OCI-LY1 (cell line): ENCODE measurements around the gene ZNF584.
A peak's percentile ranks its signal among the peaks of the same experiment; 100 is the strongest.

Source experiments
- H2AFZ ChIP-seq: fragments of 200-600 bp; sonication (generic), shearing (Covaris generic); 2 replicates; pipeline ENCODE4 v1.6.0; 2014; ENCODE audit warnings: antibody characterized with exemption, mild to moderate bottlenecking, low read length
- H3F3A ChIP-seq: fragments of 200-600 bp; sonication (generic), shearing (Covaris generic); 2 replicates; pipeline ENCODE4 v1.6.0; 2014; ENCODE audit warnings: mild to moderate bottlenecking, antibody characterized with exemption, low read length, moderate library complexity; ENCODE audit not compliant: insufficient read depth
- H3K27ac ChIP-seq: fragments of 200-600 bp; sonication (generic); 2 replicates; pipeline ENCODE4 v1.5.1; 2014; ENCODE audit warnings: low read length, mixed run types, mild to moderate bottlenecking, low read depth; ENCODE audit not compliant: poor library complexity, severe bottlenecking
- H3K27me3 ChIP-seq: fragments of 200-600 bp; sonication (generic); 2 replicates; pipeline ENCODE4 v1.6.0; 2014; ENCODE audit warnings: antibody characterized with exemption, mild to moderate bottlenecking, low read length, moderate library complexity; ENCODE audit not compliant: insufficient read depth
- H3K36me3 ChIP-seq: fragments of 200-600 bp; sonication (generic); 2 replicates; pipeline ENCODE4 v1.6.1; 2014; ENCODE audit warnings: mild to moderate bottlenecking, antibody characterized with exemption, low read length, moderate library complexity, mixed read lengths; ENCODE audit not compliant: insufficient read depth
- H3K4me1 ChIP-seq: fragments of 200-600 bp; sonication (generic); 2 replicates; pipeline ENCODE4 v1.5.1; 2014; ENCODE audit warnings: mild to moderate bottlenecking, low read length, moderate library complexity; ENCODE audit not compliant: insufficient read depth, severe bottlenecking
- H3K4me2 ChIP-seq: fragments of 200-600 bp; sonication (generic), shearing (Covaris generic); 2 replicates; pipeline ENCODE4 v1.6.1; 2014; ENCODE audit warnings: low read length
- H3K4me3 ChIP-seq: fragments of 200-600 bp; sonication (generic); 2 replicates; pipeline ENCODE4 v1.5.1; 2014; ENCODE audit warnings: low read length, low read depth, mild to moderate bottlenecking, mixed read lengths; ENCODE audit not compliant: poor library complexity, severe bottlenecking
- H3K79me2 ChIP-seq: fragments of 200-600 bp; shearing (Covaris generic); 2 replicates; pipeline ENCODE4 v1.6.1; 2016; ENCODE audit warnings: mixed run types, low read length, mixed read lengths; ENCODE audit not compliant: insufficient read depth
- H3K9ac ChIP-seq: fragments of 200-600 bp; sonication (generic), shearing (Covaris generic); 2 replicates; pipeline ENCODE4 v1.6.1; 2014; ENCODE audit warnings: mild to moderate bottlenecking, low read length, mixed read lengths
- H3K9me2 ChIP-seq: fragments of 200-600 bp; sonication (generic), shearing (Covaris generic); 2 replicates; pipeline ENCODE4 v1.6.1; 2014; ENCODE audit warnings: low read depth, mild to moderate bottlenecking, low read length, mixed read lengths
- H3K9me3 ChIP-seq: fragments of 200-600 bp; shearing (Covaris generic); 2 replicates; pipeline ENCODE4 v1.6.1; 2014; ENCODE audit warnings: low read length, mixed read lengths
- H4K20me1 ChIP-seq: fragments of 200-600 bp; sonication (generic), shearing (Covaris generic); 2 replicates; pipeline ENCODE4 v1.6.0; 2016; ENCODE audit warnings: mild to moderate bottlenecking, low read length; ENCODE audit not compliant: insufficient read depth
- CTCF ChIP-seq: fragments of 200-600 bp; sonication (generic), shearing (Covaris generic); IDR thresholded peaks from 2 replicates; pipeline ENCODE4 v1.5.1; 2017; ENCODE audit warnings: mild to moderate bottlenecking, antibody characterized with exemption, low read length, moderate library complexity, mixed read lengths
- EZH2 ChIP-seq: fragments of 200-600 bp; sonication (generic), shearing (Covaris generic); IDR thresholded peaks from 2 replicates; pipeline ENCODE4 v1.8.0; 2017; ENCODE audit warnings: borderline replicate concordance, mixed run types, mild to moderate bottlenecking, antibody characterized with exemption, low read length, moderate library complexity, mixed read lengths

The ZNF584 gene

DNA sequence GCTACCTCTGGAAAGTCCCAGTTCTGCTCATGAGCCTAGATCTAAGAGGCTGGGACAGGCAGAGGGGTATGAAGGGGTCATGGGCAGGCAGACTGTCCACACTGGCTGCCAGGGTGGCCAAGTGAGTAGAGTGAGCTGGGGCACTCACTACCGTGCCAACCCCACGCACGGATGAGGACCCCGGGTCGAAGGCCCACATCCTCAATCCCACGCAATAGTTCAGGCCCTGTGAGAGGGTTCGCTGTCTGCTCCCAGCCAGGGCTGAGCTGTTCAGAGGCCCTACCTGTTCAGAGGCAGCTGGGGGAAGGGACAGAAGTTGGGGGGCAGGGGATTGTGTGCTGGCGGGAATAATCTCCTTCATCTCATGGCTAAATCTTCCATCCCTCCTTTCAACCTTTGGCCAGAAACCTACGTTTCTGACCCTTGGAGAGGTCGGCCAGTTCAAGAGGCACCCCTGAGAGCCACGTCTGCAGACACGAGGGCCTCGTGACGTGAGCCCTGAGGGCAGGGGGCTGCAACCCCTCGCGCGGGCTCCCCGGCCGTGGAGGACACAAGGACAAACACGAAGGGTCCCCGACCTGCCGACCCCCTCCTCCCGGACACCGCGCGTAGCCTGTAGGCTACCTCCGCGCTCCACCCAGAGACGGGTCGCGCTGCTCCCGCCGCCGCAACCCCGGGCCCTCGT, 22.4 kb upstream of the ZNF584 start:
- Histone ChIP-seq H3K9me2 (no peaks in the 10 kb centered on the region), H3K9me3 (no peaks in the 10 kb centered on the region), H3K79me2 (peaks cover 21% of the 10 kb centered on the region), H2AFZ (no peak overlapping the region), H3K36me3 (peaks cover 35% of the 10 kb centered on the region), H3K4me3 (peak overlapping the region; percentile 98), H3K9ac (peak overlapping the region; percentile 89), H3K27me3 (no peaks in the 10 kb centered on the region), H3K27ac (peak overlapping the region; percentile 88), H4K20me1 (no peaks in the 10 kb centered on the region), H3F3A (0 out of 2 replicates have a peak, but pooled peaks cover 4% of the 10 kb centered on the region), H3K4me2 (peak overlapping the region; percentile 68), H3K4me1 (peaks cover 53% of the 10 kb centered on the region)
- no peak for TF ChIP-seq EZH2

DNA sequence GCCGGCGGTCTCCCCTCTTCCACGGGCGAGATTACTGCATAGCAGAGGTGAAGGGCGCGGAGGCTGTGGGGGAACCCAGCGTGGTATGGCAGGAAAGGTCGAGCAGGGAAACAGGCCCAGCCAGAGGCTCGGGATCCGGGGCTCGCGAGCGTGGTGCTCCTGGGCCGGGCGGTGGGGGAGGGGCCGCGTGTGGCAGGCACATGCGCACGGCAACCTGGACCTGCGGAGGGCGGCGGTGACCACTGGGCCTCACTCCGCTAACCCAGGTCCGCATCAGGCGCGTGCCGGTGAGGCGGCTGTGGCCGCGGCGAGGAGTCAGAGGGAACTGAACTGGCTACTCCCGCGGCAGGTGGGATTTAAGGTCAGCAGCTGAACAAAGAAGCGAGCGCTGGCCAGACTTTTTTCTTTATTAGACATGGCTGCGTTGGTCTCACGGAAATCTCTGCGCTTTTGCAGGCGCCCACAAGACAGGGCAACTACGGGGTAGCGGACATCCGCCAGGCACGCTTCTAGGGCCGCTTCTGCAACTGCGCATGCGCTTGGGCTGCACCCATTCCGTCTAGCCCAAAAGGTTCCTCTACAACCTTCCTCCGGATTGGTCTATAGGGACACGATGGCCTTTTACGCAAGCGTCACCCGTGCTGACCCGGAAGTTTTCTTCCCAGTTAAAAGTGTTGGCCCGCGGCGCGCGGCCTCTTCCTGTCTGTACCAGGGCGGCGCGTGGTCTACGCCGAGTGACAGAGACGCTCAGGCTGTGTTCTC, 21.7 kb upstream of the ZNF584 start, which contains the start of gene RPS5:
TSS of gene RPS5 (plus strand) at position 694 of the 762 bp plus-strand sequence. CDS start 869 bp downstream, outside the sequence.
- H3K36me3 ChIP-seq: peaks cover 42% of the 10 kb centered on the region
- H3K4me2 ChIP-seq: peak within 1 kb of the TSS; percentile 96
- H3K27me3 ChIP-seq: no peaks in the 10 kb centered on the region
- no peaks in the 10 kb centered on the region for H4K20me1 ChIP-seq
- peak within 1 kb of the TSS; percentile 88 for H3K27ac ChIP-seq
- no peaks in the 10 kb centered on the region for H3K9me3 ChIP-seq
- TF ChIP-seq CTCF (no peak), EZH2 (no peak)
- peaks cover 21% of the 10 kb centered on the region for H3K79me2 ChIP-seq
- H3K4me3 ChIP-seq: peak within 1 kb of the TSS; percentile 98
- no peak within 1 kb of the TSS for H2AFZ ChIP-seq
- H3F3A ChIP-seq: 0 out of 2 replicates have a peak, but pooled peaks cover 4% of the 10 kb centered on the region
- no peaks in the 10 kb centered on the region for H3K9me2 ChIP-seq
- H3K4me1 ChIP-seq: peaks cover 49% of the 10 kb centered on the region
- peak within 1 kb of the TSS; percentile 97 for H3K9ac ChIP-seq

- peaks cover 21% of the 10 kb centered on the region for H3K79me2 ChIP-seq
- peak overlapping the region; percentile 96 for H3K4me2 ChIP-seq
- H3K9ac ChIP-seq: peak overlapping the region; percentile 97
- H3K27ac ChIP-seq: peak overlapping the region; percentile 44
- no peaks in the 10 kb centered on the region for H3K9me3 ChIP-seq
- H2AFZ ChIP-seq: no peak overlapping the region
- peaks cover 50% of the 10 kb centered on the region for H3K36me3 ChIP-seq
- H3K4me3 ChIP-seq: peak overlapping the region; percentile 98
- no peaks in the 10 kb centered on the region for H3K27me3 ChIP-seq
- H3K9me2 ChIP-seq: no peaks in the 10 kb centered on the region
- peak; percentile 37; the same call in 1 of the 2 replicates for TF ChIP-seq CTCF
- no peak for TF ChIP-seq EZH2
- 0 out of 2 replicates have a peak, but pooled peaks cover 4% of the 10 kb centered on the region for H3F3A ChIP-seq
- H3K4me1 ChIP-seq: peaks cover 41% of the 10 kb centered on the region
- no peaks in the 10 kb centered on the region for H4K20me1 ChIP-seq
Observed at GRCh38 chr19:58387338-58388174, 20.9 kb upstream of the ZNF584 start.
